GM12892 (cell line): ENCODE data around the gene RALGPS1.

Experiments
- POLR2A ChIP-seq: IDR thresholded peaks from 2 replicates; pipeline ENCODE4 v1.6.1; 2011; ENCODE audit warnings: low read depth, low read length, control low read depth
- POLR2AphosphoS5 ChIP-seq: IDR thresholded peaks from 2 replicates; pipeline ENCODE4 v1.6.1; 2011; ENCODE audit warnings: low read depth, low read length, control low read depth
- TAF1 ChIP-seq: IDR thresholded peaks from 2 replicates; pipeline ENCODE4 v1.6.1; 2011; ENCODE audit warnings: low read depth, mild to moderate bottlenecking, control low read depth, low read length, borderline replicate concordance

DNA sequence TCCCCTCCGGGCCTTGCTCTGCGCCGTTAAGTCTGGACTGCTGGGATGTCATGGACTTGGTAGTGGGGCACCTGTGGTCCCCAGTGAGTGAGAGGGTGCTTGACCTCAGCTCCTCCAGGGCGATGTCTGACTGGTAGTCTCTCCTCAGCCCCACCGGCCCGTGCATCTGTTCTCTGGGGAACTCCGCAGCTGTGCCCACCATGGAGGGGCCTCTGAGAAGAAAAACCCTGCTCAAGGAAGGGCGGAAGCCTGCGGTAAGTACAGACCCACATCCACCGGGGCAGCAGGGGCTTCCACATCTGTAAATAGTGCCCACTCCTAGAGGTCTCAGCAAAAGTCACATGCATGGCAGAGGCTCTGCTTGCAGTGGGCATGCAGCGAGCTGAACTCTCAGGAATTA is 297.4 kb downstream of the RALGPS1 start:
- TF ChIP-seq POLR2A (no peak), TAF1 (no peak), POLR2AphosphoS5 (no peak)
